Stimulated activated CD4-positive, alpha-beta T cell treated with anti-CD3 and anti-CD28 coated beads, Interleukin-1b, Interleukin-23, amount 100 ng/mL, for 4 hours (primary cell): ENCODE measurements around the gene RESF1.

Experiments used
- DNase-seq, 2 donors: peaks; one replicate each; pipeline ENCODE4 v3.0.0-alpha.2; 2020; ENCODE audit warnings: low read depth in 2 of 2

Gene RESF1

GRCh38 chr12:31961137-31961536 lies 1.9 kb downstream of the RESF1 start:
- DNase-seq, result no peak

GRCh38 chr12:31962076-31962475 lies 2.9 kb downstream of the RESF1 start:
- no peak for DNase-seq

- no peak for DNase-seq
These were observed 5.1 kb downstream of the RESF1 start for GRCh38 chr12:31964280-31964679.

GRCh38 chr12:31965090-31965489 lies 5.9 kb downstream of the RESF1 start:
- DNase-seq, result no peak

- DNase-seq, result no peak
These were observed 7.5 kb downstream of the RESF1 start for GRCh38 chr12:31966558-31967205.

GRCh38 chr12:31967539-31967938 lies 8.3 kb downstream of the RESF1 start:
- DNase-seq, result no peak

- no peak for DNase-seq
These were observed 11.0 kb downstream of the RESF1 start for GRCh38 chr12:31970199-31970598.

- no peak for DNase-seq
These were observed 14.6 kb downstream of the RESF1 start for GRCh38 chr12:31973818-31974217.

GRCh38 chr12:31974673-31975072 lies 15.5 kb downstream of the RESF1 start:
- DNase-seq, result no peak

GRCh38 chr12:31984806-31985591 lies 25.8 kb downstream of the RESF1 start:
- no peak for DNase-seq

- no peak for DNase-seq
These were observed 26.6 kb downstream of the RESF1 start for GRCh38 chr12:31985832-31986231.

GRCh38 chr12:31989571-31990362 lies 30.6 kb downstream of the RESF1 start:
- no peak for DNase-seq

- no peak for DNase-seq
These were observed 31.9 kb downstream of the RESF1 start for GRCh38 chr12:31991146-31991545.

- DNase-seq, result no peak
These were observed 32.6 kb downstream of the RESF1 start for GRCh38 chr12:31991815-31992214.

GRCh38 chr12:31999692-32000091 lies 40.5 kb downstream of the RESF1 start:
- DNase-seq, result no peak

GRCh38 chr12:32000373-32001005 lies 41.3 kb downstream of the RESF1 start:
- no peak for DNase-seq

- no peak for DNase-seq
These were observed 43.8 kb downstream of the RESF1 start for GRCh38 chr12:32002848-32003493.

- no peak for DNase-seq
These were observed 44.4 kb downstream of the RESF1 start for GRCh38 chr12:32003654-32004053.

- no peak for DNase-seq
These were observed 46.4 kb downstream of the RESF1 start for GRCh38 chr12:32005496-32006125.
